ENCODE measurements around the gene THAP3.

DNA sequence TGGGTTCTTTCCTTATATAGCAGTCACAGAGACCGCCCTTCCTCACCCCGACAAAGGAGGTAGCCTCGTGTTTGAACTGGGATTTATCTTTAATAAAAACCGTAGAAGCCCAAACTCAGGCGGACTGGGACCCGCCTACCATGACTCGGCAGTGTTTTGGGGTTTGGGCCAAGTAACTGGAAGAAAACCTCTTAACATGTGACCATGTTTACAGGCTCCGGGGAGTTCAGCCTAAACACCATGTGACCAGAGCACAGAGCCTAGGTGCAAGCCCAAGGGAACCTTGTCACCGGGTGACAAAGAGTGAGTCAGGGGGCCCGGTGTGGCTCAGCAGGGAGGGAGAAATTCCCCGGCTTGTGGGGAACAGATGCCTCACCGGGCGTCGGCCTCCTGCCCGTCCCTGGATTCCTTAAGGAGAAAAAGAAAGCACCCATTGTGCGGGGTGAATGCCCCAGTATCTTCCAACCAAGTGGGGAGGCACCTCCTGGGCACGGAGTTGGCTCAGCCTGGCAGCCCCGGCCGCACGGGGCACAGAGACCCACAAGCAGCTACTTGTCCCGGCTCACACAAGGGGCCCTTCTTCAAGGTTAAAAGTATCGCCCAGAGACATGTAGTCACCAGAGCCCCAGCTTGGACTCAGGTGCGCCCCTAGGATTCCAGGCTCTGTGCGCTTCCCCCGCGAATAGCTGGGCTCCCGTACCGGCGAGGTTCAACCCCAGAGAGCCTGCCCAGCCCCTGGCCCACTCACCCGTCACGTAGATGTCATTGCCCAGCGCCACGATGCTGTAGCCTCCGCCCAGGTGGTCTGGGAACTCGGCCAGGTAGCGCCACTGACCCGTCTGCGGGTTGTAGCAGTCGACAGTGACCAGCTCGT is 23.4 kb upstream of the THAP3 start:
- TF ChIP-seq, protein P1, sequence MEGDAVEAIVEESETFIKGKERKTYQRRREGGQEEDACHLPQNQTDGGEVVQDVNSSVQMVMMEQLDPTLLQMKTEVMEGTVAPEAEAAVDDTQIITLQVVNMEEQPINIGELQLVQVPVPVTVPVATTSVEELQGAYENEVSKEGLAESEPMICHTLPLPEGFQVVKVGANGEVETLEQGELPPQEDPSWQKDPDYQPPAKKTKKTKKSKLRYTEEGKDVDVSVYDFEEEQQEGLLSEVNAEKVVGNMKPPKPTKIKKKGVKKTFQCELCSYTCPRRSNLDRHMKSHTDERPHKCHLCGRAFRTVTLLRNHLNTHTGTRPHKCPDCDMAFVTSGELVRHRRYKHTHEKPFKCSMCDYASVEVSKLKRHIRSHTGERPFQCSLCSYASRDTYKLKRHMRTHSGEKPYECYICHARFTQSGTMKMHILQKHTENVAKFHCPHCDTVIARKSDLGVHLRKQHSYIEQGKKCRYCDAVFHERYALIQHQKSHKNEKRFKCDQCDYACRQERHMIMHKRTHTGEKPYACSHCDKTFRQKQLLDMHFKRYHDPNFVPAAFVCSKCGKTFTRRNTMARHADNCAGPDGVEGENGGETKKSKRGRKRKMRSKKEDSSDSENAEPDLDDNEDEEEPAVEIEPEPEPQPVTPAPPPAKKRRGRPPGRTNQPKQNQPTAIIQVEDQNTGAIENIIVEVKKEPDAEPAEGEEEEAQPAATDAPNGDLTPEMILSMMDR (IDR thresholded peaks at IDR 0.05) = no peak
- peak; percentile 45 to 78 (median 60) for TF ChIP-seq POLR2A (IDR thresholded peaks at IDR 0.05)
- TF ChIP-seq EP300 (IDR thresholded peaks at IDR 0.05) = peak in 1 of 4 donors; percentile 34
- TF ChIP-seq POLR2AphosphoS5 (IDR thresholded peaks at IDR 0.05) = peak; percentile 48 to 90

Data from upper lobe of left lung (tissue), 4 donors.